SKM-1 (cell line): ENCODE results near the gene NOTO.
"Not testable (repeated sequence)": the region's sequence is repeated elsewhere in the genome, so short reads cannot be mapped to it uniquely, and the experiment has no call there.

Experiments
- DNase-seq: peaks from one replicate; lab custom pipeline; 2025; ENCODE audit not compliant: unreplicated experiment; lab: John Stamatoyannopoulos, UW

The NOTO gene

GRCh38 chr2:73202156-73203054 lies at the start of gene NOTO:
TSS of gene NOTO (plus strand) at chr2:73202574. CDS start at chr2:73202667, 93 bp downstream.
- DNase-seq: no peak

GRCh38 chr2:73156539-73157124 lies 45.7 kb upstream of the NOTO start:
- DNase-seq: peak; percentile 19

- no peak for DNase-seq
Observed at GRCh38 chr2:73162856-73163391, 39.5 kb upstream of the NOTO start.

GRCh38 chr2:73163483-73164367 lies 38.6 kb upstream of the NOTO start:
- DNase-seq: peak; percentile 61

GRCh38 chr2:73165978-73166377 lies 36.4 kb upstream of the NOTO start:
- DNase-seq: not testable (repeated sequence)

GRCh38 chr2:73166813-73167212 lies 35.6 kb upstream of the NOTO start:
- DNase-seq: not testable (repeated sequence)

GRCh38 chr2:73168348-73168747 lies 34.0 kb upstream of the NOTO start:
- not testable (repeated sequence) for DNase-seq

- DNase-seq: not testable (repeated sequence)
Observed at GRCh38 chr2:73170341-73170740, 32.0 kb upstream of the NOTO start.

GRCh38 chr2:73172963-73173362 lies 29.4 kb upstream of the NOTO start:
- no peak for DNase-seq

GRCh38 chr2:73173781-73174180 lies 28.6 kb upstream of the NOTO start:
- no peak for DNase-seq

GRCh38 chr2:73174244-73174643 lies 28.1 kb upstream of the NOTO start:
- no peak for DNase-seq

GRCh38 chr2:73174941-73175662 lies 27.3 kb upstream of the NOTO start:
- DNase-seq: no peak

- no peak for DNase-seq
Observed at GRCh38 chr2:73175663-73176204, 26.6 kb upstream of the NOTO start.

- DNase-seq: no peak
Observed at GRCh38 chr2:73176205-73176880, 26.0 kb upstream of the NOTO start.

- peak; percentile 57 for DNase-seq
Observed at GRCh38 chr2:73176881-73177644, 25.3 kb upstream of the NOTO start.

GRCh38 chr2:73177645-73178255 lies 24.6 kb upstream of the NOTO start:
- no peak for DNase-seq

GRCh38 chr2:73185965-73186364 lies 16.4 kb upstream of the NOTO start:
- no peak for DNase-seq

- no peak for DNase-seq
Observed at GRCh38 chr2:73187549-73187948, 14.8 kb upstream of the NOTO start.
